RPMI8226 (cell line): ENCODE results near the gene PROSER3.
"Not testable (repeated sequence)": the region's sequence is repeated elsewhere in the genome, so short reads cannot be mapped to it uniquely, and the experiment has no call there.

ENCODE experiments used
- DNase-seq: peaks from one replicate; pipeline ENCODE4 v3.0.0-alpha.2; 2015

Gene PROSER3

DNA sequence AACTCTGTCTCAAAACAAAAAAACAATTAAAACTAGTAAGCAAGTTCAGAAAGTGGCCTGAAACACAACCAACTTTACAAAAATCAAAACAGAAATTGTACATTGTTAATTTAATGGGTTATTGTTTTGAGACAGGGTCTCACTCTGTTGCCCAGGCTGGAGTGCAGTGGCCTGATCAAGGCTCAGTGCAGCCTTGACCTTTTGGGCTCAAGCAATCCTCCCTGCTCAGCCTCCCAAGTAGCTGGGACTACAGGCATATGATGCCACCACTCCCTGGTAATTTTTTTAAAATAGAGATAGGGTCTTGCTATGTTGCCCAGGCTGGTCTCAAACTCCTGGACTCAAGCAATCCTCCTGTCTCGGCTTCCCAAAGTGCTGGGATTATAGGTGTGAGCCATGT, 37.6 kb downstream of the PROSER3 start:
- not testable (repeated sequence) for DNase-seq

DNA sequence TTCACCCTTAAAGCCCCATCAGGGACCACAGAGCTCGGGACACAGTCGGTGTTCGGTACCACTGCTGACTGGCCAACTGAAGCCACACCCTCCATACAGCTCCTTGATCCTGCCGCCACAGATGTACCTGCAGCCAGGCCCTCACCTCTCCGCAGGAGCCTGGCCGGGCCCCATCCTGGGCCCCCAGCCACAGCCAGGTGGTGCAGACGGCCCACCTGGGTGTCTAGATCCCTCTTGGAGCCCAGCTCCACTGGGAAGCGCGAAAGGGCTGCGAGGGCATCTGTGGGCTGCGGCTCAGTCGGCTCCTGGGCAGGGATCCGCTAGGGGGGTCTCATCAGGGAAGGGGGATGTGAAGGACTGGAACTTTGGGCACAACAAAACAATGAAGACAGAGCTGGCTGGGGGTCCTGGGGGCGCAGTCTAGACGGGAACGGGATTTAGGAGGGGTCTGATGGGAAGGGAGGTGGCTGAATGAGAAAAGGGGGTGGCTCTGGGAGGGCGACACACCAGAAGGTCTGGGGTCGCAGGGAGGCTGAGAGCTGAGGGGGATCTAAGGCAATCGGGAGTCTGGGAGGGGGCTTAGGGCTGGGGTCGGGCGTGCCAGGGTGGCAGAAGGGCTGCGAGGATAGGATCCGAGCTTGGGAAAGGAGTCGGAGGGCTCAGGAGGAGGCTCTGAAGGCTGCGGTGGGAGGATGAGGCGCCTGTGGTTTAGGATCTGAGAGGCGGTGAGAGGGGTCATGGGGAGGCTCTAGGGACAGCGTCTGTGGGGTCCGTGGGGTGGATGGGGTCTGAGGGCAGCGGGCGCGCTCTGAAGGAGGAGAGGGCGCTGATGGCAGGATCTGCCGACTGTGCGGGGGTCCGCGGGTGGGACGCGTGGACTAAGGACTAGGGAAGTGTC, 38.9 kb downstream of the PROSER3 start:
- DNase-seq, result no peak

DNA sequence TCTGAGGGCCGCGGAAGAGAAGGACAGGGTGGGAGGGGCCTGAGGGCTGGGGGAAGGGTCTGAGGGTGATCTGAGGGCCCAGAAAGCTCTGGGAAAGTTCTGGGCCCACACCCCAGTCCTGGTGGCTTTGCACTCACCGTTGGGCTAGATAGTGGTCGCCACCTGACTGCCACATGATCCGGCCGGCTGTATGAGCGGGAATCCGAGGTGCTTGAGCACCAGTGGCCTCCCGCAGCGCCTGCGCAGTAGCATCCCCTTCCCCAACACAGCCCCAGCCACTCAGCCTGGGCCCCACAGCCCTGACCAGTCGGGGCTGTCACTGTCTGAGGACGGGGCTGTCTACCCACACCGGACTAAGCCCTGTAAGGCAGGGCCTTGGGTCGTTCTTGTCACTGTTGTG, 39.7 kb downstream of the PROSER3 start:
- DNase-seq, result no peak

DNA sequence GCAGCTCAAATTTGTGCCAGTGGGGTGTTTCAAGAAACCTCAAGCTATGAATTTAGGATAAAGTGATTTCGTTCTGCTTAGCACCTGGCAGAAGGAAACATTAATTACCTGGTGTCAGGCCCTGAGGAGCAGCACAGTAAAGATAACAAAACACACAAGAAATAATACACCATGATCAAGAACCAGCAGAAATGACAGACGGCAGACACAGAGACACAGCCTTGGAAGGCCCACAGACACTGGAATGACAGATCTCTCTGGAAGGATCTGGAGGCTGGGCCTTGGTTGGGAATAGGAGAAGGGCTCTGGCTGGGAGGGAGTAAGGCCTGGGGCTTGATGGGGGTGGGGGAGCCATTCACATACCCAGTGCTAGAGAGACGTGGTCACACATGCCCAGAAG, 43.9 kb downstream of the PROSER3 start:
- no peak for DNase-seq

DNA sequence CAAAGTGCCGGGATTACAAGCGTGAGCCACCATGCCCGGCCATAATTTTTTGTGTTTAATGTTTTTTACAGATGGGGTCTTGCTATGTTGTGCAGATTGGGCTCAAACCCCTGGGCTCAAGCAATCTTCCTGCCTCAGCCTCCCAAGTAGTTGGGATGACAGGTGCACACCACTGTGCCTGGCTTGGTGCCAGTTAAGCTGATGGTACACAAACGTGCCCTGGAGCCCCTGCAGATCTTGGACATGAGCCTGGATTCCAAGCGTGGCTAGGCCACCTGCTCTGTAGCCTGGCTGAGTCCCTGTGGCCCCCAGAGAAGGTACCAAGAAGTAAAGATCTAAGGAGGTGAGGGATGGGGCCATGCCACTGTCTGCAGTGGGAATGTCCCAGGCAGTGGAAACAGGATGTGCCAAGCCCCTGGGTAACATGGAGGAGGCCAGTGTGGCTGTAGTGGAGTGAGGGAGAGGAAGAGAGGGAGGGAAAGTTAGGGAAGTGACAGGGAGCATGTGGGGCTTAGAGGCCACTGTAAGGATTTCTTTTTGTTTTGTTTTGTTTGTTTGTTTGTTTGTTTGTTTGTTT, 47.6 kb downstream of the PROSER3 start:
- peak; percentile 53 for DNase-seq

DNA sequence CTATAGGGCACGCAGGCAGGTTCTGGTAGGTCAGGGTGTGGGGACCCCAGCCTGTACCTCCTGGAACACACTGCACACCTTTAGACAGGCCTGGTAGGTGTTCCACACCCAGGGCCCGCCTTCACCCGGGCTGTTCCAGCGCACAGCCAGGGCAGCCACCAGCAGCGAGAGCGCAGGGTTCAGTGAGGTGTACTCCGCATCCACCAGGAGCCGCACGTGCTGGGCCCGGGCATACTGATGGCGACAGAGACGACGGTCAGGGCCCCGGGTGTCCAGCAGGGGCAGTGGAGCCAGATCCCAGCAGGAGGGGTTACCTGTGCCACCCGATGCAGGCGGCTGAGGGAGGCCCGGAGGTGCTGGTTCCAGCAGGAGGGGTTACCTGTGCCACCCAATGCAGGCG, 48.6 kb downstream of the PROSER3 start:
- DNase-seq, result no peak

DNA sequence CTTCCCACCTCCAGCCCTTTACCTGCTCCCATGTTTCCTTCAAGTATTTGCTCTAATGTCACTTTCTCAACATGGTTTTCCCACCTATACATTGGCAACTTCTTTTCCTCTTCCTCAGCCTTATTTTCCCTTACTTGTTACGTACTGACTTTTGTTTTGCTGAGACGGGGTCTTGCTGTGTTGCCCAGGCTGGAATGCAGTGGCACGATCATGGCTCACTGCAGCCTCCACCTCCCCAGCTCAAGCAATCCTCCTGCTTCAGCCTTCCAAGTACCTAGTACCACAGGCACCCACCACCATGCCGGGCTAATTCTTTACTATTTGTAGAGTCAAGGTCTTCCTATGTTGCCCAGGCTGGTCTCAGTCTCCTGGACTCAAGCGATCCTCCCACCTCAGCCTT, 49.7 kb downstream of the PROSER3 start:
- DNase-seq, result no peak

DNA sequence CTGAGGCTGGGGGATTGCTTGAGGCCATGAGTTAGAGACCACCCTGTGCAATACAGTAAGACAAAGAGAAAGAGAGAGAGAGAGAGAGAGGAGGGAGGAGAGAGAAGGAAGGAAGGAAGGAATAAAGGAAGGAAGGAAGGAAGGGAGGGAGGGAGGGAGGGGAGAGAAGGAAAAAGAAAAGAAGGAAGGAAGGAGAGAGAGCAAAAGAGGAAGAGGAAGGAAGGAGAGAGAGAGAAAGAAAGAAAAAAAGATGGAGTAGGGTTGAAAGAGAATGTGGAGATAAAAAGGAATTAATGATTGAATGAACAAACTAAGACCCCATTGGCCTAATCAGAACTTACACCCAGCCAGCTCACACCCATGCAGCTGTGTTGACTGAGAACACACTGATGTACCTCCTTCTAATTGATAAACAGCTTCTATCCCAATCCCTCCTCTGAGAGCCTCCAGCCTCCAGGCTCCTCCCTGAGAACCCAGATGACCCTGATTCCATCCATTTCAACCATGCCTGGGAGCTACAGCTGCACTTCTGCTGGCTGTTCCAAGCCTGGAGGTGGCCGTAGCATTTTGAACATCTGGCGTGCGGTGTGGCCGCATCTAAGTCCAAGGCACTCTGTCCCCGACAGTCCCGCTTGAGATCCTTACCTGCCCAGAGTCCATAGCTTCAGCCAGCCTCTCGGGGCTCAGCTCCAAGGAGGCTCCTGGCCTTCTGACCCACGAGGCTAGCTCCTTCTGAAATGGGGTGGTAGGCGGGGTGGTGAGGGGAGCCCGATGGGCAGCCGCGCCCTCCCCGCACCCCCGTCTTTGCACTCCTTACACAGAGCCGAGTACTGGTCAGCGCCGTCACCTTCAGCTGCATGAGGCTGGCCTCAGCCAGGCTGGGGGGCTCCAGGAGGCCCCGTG, 53.6 kb downstream of the PROSER3 start:
- no peak for DNase-seq

DNA sequence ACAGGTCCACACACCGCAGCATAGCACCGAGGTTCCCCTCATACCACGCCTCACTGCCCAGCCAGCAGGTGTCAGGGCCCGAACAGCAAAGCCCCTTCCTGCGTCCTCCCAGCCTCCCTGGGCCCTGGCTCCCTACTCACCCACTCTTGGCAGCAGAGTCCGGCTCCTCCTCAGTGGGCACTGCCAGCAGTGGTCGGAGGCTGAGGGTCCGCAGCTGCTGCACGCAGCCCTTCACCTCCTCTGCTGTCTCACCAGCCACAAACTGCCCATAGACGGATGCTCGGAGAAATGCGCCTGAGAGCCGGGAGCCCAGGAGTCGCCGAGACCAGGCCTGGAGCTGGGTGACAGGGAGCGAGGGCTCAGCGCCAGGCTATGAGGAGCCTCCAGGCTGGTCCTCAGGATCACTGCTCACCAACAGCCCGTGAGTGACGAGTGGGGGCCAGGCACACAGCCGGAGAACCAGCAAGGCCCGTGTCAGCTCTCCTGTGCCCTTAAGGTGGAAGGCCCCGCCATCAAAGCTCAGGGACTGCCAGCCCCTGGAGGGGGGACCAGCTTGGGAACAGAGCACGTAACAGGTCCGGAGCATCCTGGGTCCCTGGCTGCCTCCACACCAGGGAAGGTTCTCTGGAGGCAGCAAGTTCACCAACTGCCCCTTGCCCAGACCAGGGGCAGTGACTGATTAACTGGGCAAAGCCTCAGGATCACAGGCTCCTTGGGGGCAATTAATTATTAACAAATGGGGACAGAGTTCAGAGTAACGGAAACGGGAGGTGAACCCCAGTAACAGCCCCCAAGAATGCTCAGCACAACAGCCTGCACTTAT, 54.5 kb downstream of the PROSER3 start, which contains the start of gene PRODH2:
Gene PRODH2 (minus strand): TSS at position 626 of the 823 bp plus-strand sequence. CDS start 40 bp downstream, at position 586.
- no peak for DNase-seq

DNA sequence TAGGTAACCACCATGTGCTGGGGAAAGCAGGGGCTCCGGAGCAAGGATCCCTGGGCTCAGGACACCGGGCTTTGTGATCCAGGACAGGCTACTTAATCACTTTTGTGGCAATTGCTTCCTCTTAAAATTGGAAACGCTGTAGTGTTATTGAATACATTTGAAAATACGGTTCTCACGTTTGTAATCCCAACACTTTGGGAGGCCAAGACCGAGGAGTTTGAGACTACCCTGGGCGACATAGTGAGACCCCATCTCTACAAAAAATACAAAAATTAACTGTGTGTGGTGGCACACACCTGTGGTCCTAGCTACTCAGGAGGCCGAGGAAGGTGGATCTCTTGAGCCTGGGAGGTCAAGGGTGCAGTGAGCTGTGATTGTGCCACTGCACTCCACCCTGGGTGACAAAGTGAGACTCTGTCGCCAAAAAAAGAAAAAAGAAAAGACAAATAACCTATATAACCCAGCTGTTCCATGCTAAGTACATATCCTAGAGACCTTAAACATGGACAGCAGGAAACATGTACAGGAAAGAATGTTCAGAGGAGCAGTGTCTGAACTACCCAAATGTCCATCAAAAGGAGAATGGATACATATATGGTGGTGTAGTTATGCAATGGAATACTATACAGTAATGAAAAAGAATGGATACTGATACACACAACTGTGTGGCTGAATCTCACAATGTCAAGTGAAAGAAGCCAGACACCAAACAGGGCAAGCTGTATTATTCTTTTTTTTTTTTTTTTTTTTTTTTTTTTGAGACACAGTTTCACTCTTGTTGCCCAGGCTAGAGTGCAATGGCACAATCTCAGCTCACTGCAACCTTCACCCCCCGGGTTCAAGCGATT, 55.3 kb downstream of the PROSER3 start:
- DNase-seq, result no peak

DNA sequence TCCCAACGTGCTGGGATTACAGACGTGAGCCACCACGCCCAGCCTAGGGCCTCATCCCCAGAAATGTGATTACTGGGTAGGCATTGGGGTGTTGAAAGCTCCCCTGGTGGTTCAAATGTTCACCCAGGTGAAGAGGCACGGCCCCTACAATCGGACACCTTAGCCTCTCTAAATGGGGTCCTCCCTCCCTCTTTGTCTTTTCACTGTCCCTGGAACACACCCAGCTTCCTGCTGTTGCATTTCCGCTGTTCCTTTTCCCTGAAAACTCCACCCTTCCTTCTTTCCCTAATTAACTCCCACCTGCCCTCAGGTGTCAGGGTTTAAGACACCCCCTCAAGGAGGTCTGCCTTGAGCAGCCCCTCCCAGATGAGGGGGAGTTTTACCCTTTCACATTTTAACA, 58.3 kb downstream of the PROSER3 start:
- no peak for DNase-seq

DNA sequence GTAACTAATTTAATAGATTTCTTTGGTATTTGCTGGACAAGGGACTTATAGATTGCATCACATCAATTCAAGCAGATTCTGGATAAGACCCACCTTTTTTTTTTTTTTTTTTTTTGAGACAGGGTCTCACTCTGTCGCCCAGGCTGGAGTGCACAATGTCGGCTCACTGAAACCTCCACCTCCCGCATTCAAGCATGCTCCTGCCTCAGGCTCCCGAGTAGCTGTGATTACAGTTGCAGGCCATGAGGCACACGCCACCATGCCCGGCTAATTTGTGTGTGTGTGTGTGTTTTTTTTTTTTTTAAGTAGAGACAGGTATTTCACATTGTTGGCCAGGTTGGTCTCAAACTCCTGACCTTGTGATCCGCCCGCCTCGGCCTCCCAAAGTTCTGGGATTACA, 58.9 kb downstream of the PROSER3 start:
- DNase-seq, result no peak

DNA sequence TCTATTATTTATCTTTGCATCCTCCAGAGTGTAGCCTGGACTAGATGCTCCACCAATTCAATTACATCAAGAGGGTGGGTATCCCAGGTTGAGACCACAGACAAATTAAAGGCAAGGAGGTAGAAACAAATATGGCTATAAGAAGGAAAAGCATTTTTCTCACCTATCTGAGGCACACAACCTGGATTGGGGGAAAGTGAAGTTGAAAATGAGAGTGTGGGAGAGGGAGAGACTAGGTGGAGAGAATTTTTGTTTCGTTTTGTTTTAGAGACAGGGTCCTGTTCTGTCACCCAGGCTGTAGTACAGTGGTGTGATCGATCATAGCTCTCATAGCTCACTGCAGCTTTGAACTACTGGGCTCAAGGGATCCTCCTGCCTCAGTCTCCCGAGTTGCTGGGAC, 60.5 kb downstream of the PROSER3 start:
- no peak for DNase-seq
